ENCODE results near the gene MIPEP. TPM values are rescaled to one million over a fixed set of nuclear protein-coding genes. Genes with fewer than 3 reads are reported as not detected.

MIPEP gene
- total RNA-seq, 2 experiments from 2014 or later = 17.2 to 18.5 TPM

DNA sequence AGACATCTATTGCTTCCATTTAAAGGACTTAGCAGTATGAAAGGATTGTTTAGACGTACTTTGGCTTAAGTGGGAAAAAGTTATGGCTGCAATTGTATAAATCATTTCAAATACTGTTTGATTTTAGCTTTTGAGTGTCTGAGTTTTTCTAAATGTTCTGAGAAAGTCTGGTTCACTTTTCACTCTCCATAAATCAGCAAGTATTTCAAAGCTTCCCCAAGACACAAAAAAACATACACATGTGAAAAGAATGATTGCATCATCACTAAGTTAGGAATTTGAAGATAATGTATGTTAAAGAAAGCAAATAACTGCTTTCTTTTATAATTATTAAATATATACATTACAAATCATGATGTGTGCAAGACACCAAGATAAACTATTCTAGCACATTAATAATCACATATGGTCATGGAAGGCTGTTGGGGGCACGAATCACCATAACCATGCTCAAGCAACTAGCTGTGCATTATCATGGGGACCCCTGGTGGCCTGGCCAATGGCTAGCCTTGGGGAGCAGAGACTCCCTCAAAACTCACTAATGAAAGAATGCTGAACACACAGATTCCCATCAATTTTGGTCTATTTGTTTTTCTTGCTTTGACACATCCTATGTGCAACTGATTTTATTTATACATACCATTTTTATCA is 111.1 kb downstream of the MIPEP start:
- H3K36me3 Mint-ChIP-seq (ENCODE audit: low read depth) = peaks cover 4% of the 10 kb centered on the region
- H3K27ac Mint-ChIP-seq = no peak overlapping the region
- no peak for ATAC-seq
- TF ChIP-seq, protein P1, sequence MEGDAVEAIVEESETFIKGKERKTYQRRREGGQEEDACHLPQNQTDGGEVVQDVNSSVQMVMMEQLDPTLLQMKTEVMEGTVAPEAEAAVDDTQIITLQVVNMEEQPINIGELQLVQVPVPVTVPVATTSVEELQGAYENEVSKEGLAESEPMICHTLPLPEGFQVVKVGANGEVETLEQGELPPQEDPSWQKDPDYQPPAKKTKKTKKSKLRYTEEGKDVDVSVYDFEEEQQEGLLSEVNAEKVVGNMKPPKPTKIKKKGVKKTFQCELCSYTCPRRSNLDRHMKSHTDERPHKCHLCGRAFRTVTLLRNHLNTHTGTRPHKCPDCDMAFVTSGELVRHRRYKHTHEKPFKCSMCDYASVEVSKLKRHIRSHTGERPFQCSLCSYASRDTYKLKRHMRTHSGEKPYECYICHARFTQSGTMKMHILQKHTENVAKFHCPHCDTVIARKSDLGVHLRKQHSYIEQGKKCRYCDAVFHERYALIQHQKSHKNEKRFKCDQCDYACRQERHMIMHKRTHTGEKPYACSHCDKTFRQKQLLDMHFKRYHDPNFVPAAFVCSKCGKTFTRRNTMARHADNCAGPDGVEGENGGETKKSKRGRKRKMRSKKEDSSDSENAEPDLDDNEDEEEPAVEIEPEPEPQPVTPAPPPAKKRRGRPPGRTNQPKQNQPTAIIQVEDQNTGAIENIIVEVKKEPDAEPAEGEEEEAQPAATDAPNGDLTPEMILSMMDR (IDR thresholded peaks at IDR 0.05) = no peak
- no peaks in the 10 kb centered on the region for H3K27me3 Mint-ChIP-seq
- no peaks in the 10 kb centered on the region for H3K9me3 Mint-ChIP-seq
- peak; percentile 14 for DNase-seq
- peaks cover 8% of the 10 kb centered on the region for H3K4me1 Mint-ChIP-seq (ENCODE audit: low read depth)
- ChIA-PET POLR2A (interaction anchor here (0.6 kb wide), 1 partner anchor 264 kb away, joined by 4 read pairs; no protein-coding TSS in a partner anchor), CTCF (no interaction called here)
- H3K4me3 Mint-ChIP-seq = no peak overlapping the region
- intact Hi-C loops (cut with micrococcal nuclease) = no loop called here

DNA sequence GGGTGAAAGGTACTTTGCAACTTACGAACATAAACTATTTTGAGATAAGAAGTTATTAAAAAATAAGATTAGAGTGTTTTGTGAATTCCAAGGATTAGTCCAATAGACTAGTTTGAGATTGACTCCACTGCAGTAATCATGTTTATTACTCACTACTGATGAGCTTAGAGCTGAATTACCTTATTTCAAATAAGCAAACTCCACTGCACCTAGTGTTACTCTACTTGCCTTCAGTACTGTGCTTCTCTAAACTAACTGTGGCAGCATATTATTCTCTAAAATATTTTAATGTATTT is 111.7 kb downstream of the MIPEP start:
- intact Hi-C loops (cut with micrococcal nuclease) = no loop called here
- Mint-ChIP-seq H3K27me3 (no peaks in the 10 kb centered on the region), H3K9me3 (no peaks in the 10 kb centered on the region), H3K4me1 (ENCODE audit: low read depth) (peaks cover 8% of the 10 kb centered on the region), H3K4me3 (no peak overlapping the region), H3K27ac (no peak overlapping the region), H3K36me3 (ENCODE audit: low read depth) (peaks cover 4% of the 10 kb centered on the region)
- TF ChIP-seq, protein P1 (IDR thresholded peaks at IDR 0.05) = no peak
- no peak for ATAC-seq
- CTCF ChIA-PET = no interaction called here
- no peak for DNase-seq
- POLR2A ChIA-PET = interaction anchor here (0.6 kb wide), 1 partner anchor 263 kb away, joined by 4 read pairs; no protein-coding TSS in a partner anchor

DNA sequence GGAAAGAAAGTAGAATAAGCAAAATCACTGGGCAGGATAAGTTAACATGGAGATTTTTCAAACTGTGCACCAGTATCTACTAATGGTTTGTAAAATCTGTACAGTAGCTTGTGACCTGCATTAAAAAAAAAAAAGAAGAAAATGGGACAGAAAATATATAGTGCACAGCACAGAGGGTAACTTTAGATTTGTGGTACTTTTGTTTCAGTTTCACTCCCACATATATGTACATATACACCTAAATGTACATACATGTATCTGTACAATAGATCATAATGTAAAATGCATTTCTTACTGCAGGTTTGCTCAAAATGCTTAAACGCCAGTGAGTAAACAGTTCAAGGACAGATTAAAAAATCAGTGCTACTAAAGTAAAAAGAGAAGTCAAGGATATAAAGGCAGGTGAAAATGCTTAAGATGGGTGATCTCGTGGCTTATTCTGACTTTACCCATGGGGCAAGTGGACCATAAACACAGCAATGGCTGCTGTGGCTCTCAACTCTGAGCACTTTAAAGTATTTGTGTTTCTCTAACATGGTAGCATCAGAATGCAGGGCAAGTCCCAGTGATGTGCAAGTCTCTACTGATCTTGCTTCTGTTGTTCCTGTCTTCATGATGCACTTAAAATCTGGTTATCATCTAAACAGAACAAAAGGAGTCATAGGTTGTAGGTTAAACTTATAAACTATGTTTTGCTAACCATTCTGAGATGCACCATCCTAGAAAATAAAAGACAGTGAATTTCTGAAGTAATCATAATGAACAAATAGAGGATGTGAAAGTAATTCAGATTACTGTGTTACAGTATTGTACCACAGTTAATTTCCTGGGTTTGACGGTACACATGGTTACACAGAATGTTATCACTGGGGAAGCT is 112.3 kb downstream of the MIPEP start:
- H3K9me3 Mint-ChIP-seq = no peaks in the 10 kb centered on the region
- H3K27ac Mint-ChIP-seq = no peak overlapping the region
- H3K27me3 Mint-ChIP-seq = no peaks in the 10 kb centered on the region
- H3K4me3 Mint-ChIP-seq = no peak overlapping the region
- TF ChIP-seq, protein P1 (IDR thresholded peaks at IDR 0.05) = no peak
- intact Hi-C loops (cut with micrococcal nuclease) = no loop called here
- H3K4me1 Mint-ChIP-seq (ENCODE audit: low read depth) = peaks cover 8% of the 10 kb centered on the region
- H3K36me3 Mint-ChIP-seq (ENCODE audit: low read depth) = peaks cover 4% of the 10 kb centered on the region
- CTCF ChIA-PET = no interaction called here
- POLR2A ChIA-PET = no interaction called here
- ATAC-seq (no peak), DNase-seq (no peak)

DNA sequence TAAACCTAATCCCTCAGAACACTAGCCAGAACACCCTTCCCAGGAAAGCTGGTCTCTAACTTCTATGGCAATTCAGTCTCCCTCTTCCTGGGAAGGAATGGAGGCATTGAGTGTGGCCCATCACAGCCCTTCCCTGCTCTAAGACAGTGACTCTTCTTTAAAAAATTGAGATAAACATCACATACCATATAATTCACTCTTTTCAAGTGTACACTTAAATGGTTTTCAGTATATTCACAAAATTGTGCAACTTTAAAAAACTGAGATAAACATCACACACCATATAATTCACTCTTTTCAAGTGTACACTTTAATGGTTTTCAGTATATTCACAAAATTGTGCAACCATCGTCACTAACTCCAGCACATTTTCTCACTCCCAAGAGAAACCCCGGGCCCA is 116.5 kb downstream of the MIPEP start:
- H3K4me1 Mint-ChIP-seq (ENCODE audit: low read depth) = peaks cover 5% of the 10 kb centered on the region

More for the DNA sequence above, 116.5 kb downstream of the MIPEP start:
- ATAC-seq (no peak), DNase-seq (no peak)
- H3K27me3 Mint-ChIP-seq = no peaks in the 10 kb centered on the region
- TF ChIP-seq, protein P1 (IDR thresholded peaks at IDR 0.05) = no peak
- no peak overlapping the region for H3K4me3 Mint-ChIP-seq
- no peak overlapping the region for H3K27ac Mint-ChIP-seq
- H3K36me3 Mint-ChIP-seq (ENCODE audit: low read depth) = no peaks in the 10 kb centered on the region
- ChIA-PET CTCF (no interaction called here), POLR2A (no interaction called here)
- no peaks in the 10 kb centered on the region for H3K9me3 Mint-ChIP-seq
- intact Hi-C loops (cut with micrococcal nuclease) = no loop called here
